HG03045 (cell line): ENCODE measurements around the gene TOM1L2.

ENCODE experiments used
- ATAC-seq: cut with Tn5 transposase; IDR thresholded peaks from one replicate; pipeline ENCODE4 v1.9.1; 2021; ENCODE audit warnings: mild to moderate bottlenecking, moderate library complexity; ENCODE audit not compliant: unreplicated experiment

The TOM1L2 gene

GRCh38 chr17:17880577-17881196 is 91.5 kb downstream of the TOM1L2 start:
- ATAC-seq = no peak

GRCh38 chr17:17877529-17878358 is 94.5 kb downstream of the TOM1L2 start:
- ATAC-seq = no peak

GRCh38 chr17:17876959-17877528 is 95.2 kb downstream of the TOM1L2 start:
- ATAC-seq = no peak

- ATAC-seq = no peak
Measured at GRCh38 chr17:17874478-17874877, 97.7 kb downstream of the TOM1L2 start.

GRCh38 chr17:17873450-17873991 is 98.7 kb downstream of the TOM1L2 start:
- no peak for ATAC-seq

- no peak for ATAC-seq
Measured at GRCh38 chr17:17872547-17873345, 99.5 kb downstream of the TOM1L2 start.

- ATAC-seq = no peak
Measured at GRCh38 chr17:17871913-17872312, 100.3 kb downstream of the TOM1L2 start.

GRCh38 chr17:17870247-17870646 is 102.0 kb downstream of the TOM1L2 start:
- ATAC-seq = no peak

GRCh38 chr17:17868641-17869522 is 103.3 kb downstream of the TOM1L2 start:
- no peak for ATAC-seq

- ATAC-seq = no peak
Measured at GRCh38 chr17:17866897-17867296, 105.3 kb downstream of the TOM1L2 start.

- no peak for ATAC-seq
Measured at GRCh38 chr17:17866425-17866824, 105.8 kb downstream of the TOM1L2 start.

GRCh38 chr17:17865035-17865434 is 107.2 kb downstream of the TOM1L2 start:
- ATAC-seq = no peak

GRCh38 chr17:17860766-17861107 is 111.5 kb downstream of the TOM1L2 start:
- ATAC-seq = no peak

- ATAC-seq = no peak
Measured at GRCh38 chr17:17859909-17860765, 112.1 kb downstream of the TOM1L2 start.

- no peak for ATAC-seq
Measured at GRCh38 chr17:17857496-17857895, 114.7 kb downstream of the TOM1L2 start.

GRCh38 chr17:17856386-17856785 is 115.8 kb downstream of the TOM1L2 start:
- no peak for ATAC-seq

GRCh38 chr17:17855976-17856375 is 116.2 kb downstream of the TOM1L2 start:
- no peak for ATAC-seq

GRCh38 chr17:17853811-17854447 is 118.3 kb downstream of the TOM1L2 start:
- ATAC-seq = no peak

GRCh38 chr17:17852930-17853329 is 119.3 kb downstream of the TOM1L2 start:
- ATAC-seq = no peak
